Measurements from ENCODE around the gene SHTN1.
A peak's percentile ranks its signal among the peaks of the same experiment; 100 is the strongest.

SHTN1 gene, protein sequence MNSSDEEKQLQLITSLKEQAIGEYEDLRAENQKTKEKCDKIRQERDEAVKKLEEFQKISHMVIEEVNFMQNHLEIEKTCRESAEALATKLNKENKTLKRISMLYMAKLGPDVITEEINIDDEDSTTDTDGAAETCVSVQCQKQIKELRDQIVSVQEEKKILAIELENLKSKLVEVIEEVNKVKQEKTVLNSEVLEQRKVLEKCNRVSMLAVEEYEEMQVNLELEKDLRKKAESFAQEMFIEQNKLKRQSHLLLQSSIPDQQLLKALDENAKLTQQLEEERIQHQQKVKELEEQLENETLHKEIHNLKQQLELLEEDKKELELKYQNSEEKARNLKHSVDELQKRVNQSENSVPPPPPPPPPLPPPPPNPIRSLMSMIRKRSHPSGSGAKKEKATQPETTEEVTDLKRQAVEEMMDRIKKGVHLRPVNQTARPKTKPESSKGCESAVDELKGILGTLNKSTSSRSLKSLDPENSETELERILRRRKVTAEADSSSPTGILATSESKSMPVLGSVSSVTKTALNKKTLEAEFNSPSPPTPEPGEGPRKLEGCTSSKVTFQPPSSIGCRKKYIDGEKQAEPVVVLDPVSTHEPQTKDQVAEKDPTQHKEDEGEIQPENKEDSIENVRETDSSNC

DNA sequence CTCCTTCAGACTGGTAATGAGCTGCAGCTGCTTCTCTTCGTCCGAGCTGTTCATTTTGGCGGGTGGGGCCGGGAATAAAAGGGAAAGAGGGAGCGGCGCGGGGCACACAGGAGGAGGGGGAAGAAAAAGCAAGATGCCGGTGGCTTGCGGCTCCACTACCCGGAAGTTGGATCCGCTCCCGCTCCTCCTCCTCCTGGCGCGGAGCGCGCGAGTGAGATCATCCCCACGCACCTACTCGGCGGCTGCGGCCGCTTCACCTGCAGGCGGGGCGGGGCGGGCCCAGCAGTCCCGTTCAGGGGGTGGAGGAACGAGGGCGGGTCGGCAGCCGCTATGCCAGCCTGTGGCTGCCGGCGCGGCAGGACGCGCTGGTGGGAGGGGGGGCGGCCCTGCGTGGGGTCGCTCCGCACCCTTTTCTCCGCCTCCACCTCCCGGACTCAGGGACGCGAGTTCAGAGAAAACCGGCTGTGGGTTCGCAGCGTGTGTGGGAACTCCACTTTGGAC lies at the start of gene SHTN1:
TSS of gene SHTN1 (minus strand) at position 162 of the 501 bp plus-strand sequence. CDS start at position 54, 108 bp downstream.
- DNase-seq, result peak; percentile 86 to 90

DNA sequence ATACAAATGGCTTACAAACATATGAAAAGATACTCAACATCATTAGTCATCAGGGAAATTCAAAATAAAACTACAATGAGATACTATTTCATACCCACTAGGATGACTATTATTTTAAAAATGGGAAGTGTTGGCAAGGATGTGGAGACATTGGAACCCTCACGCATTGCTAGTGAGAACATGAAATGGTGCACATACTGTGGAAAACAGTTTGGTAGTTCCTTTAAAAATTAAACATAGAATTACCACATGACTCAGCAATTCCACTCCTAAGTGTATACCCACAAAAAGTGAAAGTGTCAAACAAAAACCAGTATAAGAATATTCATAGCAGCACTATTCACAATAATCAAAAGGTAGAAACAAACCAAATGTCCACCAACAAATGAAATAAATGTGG lies 48.5 kb upstream of the SHTN1 start:
- DNase-seq, result no peak

DNA sequence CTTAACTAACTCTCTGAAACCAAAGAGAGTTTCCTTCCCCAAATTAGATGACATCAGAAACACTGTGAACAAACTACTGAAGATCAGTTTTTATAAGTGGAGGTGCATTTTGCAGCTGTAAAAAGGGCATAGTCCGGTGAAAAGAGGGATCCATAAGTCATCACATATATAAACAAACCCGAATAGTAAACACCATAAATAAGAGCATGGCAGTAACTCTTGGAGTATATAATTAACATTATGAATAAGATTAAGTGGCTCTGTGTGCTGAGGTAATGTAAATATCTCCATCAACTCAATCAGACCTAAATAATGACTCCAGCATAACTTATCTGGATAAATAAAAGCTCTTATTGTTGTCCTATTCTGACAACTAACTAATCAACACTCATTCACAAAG lies 43.0 kb upstream of the SHTN1 start:
- DNase-seq, result peak in 1 of 2 experiments; percentile 66

DNA sequence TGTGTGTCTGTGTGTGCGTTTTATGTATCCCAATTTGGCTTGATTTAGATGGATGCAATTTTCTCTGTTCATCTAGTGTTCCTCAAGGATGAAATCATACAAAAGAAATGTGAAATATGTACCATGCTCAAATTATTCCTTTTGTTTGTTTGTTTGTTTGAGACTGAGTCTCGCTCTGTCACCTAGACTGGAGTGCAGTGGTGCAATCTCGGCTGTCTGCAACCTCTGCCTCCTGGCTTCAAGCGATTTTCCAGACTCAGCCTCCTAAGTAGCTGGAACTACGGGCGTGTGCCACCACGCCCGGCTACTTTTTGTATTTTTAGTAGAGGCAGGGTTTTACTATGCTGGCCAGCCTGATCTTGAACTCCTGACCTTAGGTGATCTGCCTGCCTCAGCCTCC lies 11.3 kb upstream of the SHTN1 start:
- DNase-seq, result no peak

DNA sequence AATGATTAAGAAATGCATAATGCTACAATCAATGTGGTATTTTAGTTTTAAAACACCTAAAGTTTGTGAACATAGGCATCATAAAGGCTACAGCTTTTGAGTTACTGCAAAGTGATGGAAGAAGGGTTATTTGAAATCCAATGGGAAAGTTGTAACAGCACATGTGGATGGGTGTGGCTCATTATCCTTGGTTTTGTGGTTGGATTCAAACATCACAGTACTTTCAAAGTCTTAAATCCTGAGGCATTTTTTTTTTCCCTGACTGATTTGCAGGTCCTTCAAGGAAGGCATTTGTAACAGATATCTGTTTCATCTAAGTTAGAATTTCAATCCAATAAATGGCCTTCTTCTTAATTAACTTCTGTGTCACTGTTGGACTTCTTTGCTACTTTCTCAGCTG lies 9.8 kb upstream of the SHTN1 start:
- no peak for DNase-seq

DNA sequence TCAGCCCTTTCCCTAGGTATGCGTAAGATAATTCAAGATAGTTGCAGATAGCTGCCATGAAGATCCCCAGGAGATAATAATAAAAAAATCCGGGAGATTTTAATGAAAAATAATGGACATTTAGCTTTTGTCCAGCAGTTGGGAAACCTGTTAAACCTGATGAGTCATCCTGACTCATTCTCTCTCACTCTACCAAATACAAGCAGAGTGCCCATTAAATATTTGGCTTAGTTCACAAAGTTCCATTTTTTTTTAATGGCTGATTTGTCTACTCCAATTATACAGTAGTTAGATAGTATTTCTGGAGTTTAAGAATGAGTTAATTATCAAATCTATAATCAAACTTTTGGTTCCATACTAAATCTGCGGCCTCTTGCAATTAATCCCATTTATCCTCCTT lies 2.1 kb upstream of the SHTN1 start:
- DNase-seq, result peak in 1 of 2 experiments; percentile 5

DNA sequence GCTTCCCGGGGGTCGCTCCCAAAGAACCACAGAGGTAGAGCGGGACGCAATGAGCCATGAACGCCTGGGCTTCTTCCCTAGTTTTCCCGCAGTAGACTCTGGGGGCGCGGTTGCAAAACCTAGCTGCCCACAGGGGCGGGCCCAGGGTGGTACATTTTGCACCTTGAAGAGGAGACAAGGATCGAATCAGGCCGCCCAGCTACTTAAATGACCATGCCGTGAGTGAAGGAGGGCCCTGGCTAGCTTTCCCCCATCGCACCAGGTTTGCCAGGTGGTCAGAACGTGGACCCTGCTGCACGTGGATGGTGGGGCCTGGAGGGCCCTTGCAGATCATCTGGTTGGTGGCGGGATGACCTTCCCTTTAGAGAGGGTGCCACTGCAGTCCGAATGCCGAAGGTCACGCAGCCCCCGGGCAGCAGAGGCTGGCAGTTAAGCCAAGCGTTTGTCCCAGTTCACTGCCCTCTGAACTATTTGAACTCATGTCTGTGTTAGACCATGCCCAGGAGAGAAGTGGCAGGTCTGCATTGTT lies 604 bp upstream of the SHTN1 start:
- peak; percentile 65 to 75 for DNase-seq

DNA sequence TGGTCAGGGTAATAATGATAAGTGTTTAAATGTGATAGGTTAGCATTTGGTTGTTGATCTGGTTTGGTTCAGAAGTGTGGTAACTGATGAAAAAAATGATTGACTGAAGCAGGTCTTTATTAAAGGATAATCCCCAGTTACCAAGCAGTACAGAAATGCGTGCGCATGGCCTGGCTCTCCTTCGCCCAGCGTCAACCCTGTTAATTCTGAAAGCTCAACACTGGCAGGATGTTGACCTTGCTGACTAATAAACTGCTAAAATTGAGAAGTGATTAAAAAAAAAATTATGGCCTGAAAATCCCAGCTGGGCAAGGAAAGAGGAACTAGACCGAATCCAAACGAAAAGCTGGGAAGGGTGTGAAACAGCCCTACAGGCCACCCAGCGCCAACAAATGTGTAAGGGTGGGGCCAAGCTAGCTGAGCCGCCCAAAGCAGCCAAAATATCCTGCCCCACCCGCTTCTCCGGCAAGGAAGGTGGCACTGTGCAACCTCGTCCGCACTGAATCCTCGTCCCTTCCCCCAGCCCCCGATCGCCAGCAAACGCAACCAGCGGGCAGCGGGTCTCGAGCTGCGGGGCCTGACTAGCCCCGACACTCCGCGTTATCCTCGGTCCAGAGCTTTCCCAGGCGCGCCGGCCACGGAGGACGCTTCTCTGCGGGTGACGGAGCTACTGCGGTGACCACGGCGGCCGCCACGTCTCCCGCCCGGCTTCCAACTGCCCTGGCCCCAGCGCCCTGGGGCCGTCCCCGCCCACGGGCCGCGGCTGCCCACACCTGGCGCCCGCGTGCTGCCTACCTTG lies 561 bp downstream of the SHTN1 start:
- peak; percentile 42 to 76 for DNase-seq

DNA sequence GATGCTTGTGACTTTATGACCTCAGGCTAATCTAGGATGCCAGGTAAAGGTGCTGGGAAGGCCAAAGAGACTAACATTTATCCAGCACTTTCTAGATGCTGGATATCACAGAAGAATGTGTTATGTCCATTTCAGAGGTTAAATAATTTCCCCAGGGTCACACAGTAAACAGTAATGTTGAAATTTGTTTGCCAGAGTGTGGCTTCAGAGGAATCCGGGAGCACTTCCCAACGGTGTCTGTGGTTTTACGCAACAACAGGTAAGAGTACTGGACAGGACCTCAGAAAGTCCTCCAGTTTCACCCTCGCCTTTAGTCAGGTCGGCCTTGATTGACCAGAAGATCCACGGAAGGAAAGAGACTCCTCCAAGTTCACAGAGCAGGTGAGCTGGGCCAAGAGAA lies 1.7 kb downstream of the SHTN1 start:
- DNase-seq, result no peak

DNA sequence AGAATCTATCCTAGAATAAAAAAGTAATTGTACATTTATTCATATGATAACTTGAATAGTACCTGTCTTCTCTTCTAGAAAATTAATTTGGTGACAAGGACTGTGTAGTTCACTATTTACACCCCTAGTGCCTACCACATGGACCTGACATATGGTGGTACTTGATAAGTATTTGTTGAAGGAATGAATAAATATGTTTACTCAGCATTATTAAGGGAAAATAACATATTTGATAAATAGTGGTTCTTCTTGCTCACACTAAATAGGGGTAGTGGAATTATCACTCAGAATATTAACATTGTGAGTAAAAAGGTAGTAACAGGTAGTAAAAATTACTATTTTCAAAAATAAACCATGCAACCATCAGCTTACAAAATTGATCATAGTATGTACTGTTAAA lies 2.8 kb downstream of the SHTN1 start:
- no peak for DNase-seq

DNA sequence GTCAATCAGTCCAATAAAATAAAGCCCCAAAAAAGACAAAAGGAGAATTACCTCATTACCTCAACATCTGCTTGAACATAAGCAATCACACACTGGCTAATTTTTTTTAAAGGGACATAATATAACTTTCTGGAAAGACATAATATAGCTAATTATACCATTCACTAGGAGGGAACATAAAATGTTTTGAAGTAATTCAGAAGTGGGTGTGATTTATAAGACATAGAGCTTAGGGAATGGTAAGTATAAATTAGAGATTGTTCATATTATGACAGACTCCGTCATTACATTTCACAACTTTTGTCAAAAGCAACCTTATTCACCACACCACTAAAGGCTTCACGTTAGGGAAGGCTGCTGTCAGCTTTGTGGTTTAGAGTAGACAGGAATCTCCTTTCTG lies 3.8 kb downstream of the SHTN1 start:
- DNase-seq, result no peak

DNA sequence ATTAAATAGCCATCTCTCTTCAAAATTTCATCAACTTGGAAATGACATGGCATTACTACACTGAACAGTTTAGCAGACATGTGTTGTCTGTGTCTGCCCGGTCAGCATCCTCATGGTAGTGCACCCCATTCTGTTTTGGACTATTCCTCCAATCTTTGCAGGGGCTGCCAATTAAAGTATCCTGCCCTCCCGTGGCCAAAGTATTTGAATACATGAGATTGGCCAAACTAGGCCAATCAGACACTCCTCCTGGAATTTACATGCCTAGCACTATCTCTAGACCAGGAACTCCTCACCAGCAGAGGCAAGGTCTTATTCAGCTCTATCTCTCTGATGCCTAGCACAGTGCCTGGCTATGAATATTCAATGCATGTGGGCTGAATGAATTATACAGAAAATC lies 4.4 kb downstream of the SHTN1 start:
- no peak for DNase-seq

DNA sequence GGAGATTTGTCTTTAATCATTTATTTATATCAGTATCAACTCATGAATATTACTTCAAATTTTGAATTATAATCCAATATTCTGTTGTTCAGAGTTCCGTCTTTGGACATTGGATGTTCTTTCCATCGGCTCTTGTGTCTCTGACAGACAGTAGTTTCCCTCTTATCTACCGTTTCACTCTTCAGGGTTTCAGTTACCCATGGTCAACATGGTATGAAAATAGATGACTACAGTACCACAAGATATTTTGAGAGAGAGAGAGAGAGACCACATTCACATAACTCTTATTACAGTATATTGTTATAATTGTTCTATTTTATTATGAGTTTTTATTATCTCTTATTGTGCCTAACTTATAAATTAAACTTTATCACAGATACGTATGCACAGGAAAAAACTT lies 6.8 kb downstream of the SHTN1 start:
- no peak for DNase-seq

DNA sequence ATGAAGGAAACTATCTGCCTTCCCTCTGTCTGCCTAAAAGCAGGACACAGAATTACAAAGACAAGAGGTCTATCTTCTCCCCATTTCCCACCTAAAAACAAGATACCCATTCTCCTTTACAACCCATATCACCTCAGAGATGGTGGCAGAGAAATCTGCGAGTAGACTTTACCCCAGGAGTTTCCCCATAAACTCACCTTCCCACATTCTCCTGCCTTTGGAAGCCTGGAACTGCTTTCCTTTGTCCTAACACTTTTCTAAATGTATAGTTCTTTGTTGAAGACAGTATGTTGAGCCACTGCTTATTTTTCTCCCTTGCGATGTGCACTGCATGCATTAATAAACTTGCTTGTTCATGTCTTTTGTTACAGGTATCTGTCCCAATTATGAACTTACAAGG lies 8.0 kb downstream of the SHTN1 start:
- no peak for DNase-seq

DNA sequence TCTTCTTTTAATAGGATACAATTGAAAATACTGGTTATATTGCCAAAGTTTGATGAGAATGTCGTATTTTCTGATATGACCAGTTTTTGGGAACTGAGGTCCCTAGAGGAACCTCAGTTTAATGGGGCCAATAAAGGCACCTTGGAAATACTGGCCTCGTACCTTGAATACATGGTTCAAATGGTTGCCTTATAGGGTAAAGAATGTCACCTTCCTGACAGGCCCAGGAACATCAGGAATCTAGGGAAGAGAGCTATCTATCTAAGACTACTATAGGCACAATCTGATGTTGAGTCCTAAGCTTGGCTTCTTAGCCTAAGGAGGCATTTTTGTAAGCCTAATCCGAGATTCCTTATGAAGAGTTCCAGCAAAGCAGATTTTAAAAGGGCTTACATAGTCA lies 9.3 kb downstream of the SHTN1 start:
- no peak for DNase-seq

DNA sequence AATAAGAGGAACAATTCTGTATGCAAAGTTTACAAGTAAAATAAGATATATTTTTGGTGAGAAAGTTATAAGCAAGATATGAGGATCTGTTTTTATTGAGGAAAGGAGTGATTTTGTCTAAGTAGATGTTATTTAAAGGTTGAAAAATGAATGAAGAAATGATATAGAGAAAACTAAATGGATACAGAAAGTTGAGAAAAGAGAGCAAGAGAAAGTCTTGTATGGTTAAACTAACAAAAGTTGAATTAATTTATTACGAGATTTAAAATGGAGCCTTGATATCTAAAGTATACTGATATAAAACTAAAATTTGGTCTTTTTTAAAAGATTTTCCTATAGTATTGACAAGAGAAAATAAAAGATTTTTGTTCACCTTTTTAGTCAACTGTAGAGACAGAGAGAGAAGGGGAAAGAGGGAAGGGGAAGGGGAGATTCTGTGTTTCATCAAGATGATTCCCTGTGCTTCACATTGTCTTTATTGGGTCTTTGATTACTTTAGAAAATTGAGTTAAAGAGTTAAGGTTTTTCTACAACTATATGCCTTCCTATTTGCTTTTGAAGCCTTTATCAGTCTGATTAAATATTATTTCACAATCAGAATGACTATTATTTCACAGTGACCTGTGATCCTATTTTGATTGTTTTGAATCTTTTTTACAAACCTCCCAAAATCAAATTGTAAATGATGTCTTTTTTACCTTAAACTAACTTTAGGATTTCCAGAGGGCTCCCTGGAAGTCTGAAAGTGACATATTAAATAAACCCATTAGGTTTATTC lies 10.7 kb downstream of the SHTN1 start:
- DNase-seq, result no peak

DNA sequence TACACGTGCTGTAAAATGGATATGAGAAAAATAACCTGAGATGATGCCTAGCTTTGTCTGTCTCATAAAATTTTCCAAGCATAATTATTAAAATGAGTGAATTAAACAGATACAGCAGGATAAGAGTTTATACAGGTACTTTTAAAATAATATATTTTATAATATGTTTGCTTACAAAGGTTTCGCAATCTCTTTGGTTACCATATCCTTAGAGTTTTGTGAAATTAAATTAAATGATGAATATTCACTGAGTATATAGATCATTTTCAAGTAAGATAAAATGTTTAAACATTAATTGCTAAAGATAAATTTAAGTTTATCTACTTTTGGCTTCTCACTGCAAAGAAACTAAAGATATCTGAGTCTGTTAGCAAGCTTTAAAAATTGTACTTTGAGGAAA lies 11.4 kb downstream of the SHTN1 start:
- no peak for DNase-seq

DNA sequence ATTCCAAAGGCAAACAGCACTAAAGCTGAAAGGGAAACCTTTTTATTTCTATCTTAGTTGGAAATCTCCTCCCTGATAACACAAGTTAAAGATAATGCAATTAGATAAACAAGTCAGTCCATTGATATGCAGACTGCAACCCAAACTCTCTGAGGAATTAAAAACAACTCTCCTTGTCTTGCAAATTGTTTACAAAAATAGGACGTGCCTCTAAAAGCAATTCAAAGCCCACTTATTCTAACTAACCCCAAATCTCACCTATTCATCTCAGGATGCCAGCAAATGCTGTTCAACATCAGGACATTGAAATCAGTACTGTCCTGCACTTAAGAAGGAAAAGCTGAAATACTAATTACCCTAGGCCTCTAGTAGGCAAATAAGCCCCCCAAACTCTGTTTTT lies 12.8 kb downstream of the SHTN1 start:
- no peak for DNase-seq

DNA sequence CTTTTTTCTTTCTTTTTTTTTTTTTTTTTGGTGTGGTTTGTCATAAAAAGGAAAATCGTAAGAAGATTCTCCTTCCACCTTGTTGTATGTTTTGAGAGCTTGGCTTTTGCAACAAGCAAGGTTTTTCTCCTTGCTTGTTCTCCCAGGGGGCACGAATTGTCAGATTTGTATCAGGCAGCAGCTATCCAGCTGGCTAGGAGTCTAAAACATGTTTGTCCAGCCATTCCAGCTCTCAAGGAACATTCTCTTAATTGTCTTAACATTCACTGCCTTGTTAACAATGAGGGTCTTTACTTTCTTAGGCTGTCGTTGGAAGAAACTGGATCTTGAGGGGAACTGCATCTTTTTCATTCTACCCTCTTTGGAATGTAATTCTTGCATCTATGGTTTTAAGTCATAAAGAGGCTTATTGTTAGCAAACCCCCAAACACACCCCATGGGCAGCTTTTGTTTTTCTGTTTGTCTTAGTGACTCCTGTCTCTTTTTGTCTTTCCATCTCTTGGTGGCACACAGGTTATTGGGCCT lies 14.6 kb downstream of the SHTN1 start:
- DNase-seq, result no peak

DNA sequence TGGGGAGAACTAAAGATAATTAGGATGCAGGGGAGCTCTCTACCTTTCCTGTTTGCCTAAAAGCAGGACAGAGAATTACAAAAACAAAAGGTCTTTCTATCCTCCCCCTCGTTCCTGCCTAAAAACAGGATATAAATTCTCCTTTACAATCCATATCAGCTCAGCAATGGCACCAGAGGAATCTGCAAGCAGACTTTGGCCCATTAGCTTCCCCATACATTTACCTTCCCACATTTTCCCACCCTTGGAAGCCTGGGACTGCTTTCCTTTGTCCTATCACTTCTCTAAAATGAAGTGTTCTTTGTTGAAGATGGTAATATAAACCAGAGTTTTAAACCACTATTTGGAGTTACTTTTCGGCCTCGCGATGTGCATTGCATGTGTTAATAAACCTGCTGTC lies 15.5 kb downstream of the SHTN1 start:
- no peak for DNase-seq

DNA sequence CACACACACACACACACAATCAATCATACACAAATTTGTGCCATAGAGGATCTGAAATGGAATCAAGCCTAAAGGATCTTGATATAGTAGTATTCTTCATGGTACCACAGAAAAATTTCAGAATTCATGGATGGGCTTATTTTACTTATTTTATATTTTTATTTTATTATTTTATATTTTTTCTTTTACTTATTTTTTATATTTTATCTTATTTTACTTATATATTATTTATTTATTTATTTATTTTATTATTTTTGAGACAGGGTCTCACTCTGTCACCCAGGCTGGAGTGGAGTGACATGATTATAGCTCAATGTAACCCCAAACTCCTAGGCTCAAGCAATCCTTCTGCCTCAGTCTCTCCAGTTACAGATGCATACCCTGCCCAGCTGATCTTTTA lies 16.7 kb downstream of the SHTN1 start:
- DNase-seq, result no peak

DNA sequence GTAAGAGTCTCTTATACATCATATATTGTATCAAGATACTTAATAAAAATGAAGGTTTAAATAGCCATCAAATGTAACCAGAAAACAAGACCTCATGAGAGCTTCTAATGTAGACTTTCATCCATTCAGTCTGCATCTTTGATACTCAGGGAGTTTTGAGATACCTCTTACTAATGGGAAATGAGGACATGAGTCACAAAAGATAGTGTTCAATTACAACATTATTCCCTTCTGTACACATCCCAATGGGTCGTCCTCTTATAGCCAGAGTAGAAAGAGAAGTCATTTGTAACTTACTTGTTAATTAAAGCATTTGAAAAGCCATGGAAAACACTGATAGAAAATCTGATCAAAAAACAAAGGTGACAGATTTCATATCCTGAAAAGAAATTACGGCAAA lies 19.4 kb downstream of the SHTN1 start:
- DNase-seq, result no peak
